Panc1 (cell line): Measurements from ENCODE around the gene KIF26B. TPM values are rescaled to one million over a fixed set of nuclear protein-coding genes. Genes with fewer than 3 reads are reported as not detected.

ENCODE experiments used
- ATAC-seq: fragments of 200-7000 bp; cut with Tn5 transposase; 2 replicates; pipeline ENCODE4 v1.9.1; 2020; ENCODE audit warnings: mild to moderate bottlenecking, moderate library complexity
- BruUV-seq: library from RNA; stranded (reverse); fragments of 400-500 nt; replicated peaks from 2 replicates; lab custom pipeline; 2021; lab: Mats Ljungman, UMichigan
- CTCF ChIA-PET: fragments of 300-600 bp; sonication (Branson Sonifier 250); formaldehyde crosslinking; loops from one replicate; lab custom pipeline; 2022; ENCODE audit warnings: antibody characterized with exemption; lab: Charles Lee
- POLR2A ChIA-PET: fragments of 300-600 bp; sonication (Branson Sonifier 250); formaldehyde crosslinking; loops from one replicate; lab custom pipeline; 2022; ENCODE audit warnings: antibody characterized with exemption; lab: Charles Lee
- DNase-seq: peaks from one replicate; pipeline ENCODE4 v3.0.0-alpha.2; 2010; ENCODE audit warnings: low read depth, low spot score
- H3K27ac ChIP-seq: 2 replicates; pipeline ENCODE4 v1.5.1; 2011; ENCODE audit warnings: mild to moderate bottlenecking, low read length, inconsistent platforms
- H3K27me3 ChIP-seq: fragments of 200-500 bp; sonication (Bioruptor generic); 2 replicates; pipeline ENCODE4 v1.6.0; 2014; ENCODE audit warnings: low read length, inconsistent platforms; ENCODE audit not compliant: control insufficient read depth, insufficient read depth
- H3K36me3 ChIP-seq: fragments of 200-500 bp; sonication (Bioruptor generic); 2 replicates; pipeline ENCODE4 v1.5.1; 2014; ENCODE audit warnings: inconsistent platforms, mild to moderate bottlenecking, low read length, moderate library complexity; ENCODE audit not compliant: control insufficient read depth, insufficient read depth
- H3K4me1 ChIP-seq: 2 replicates; pipeline ENCODE4 v1.5.1; 2011; ENCODE audit warnings: inconsistent platforms, mild to moderate bottlenecking, low read length, moderate library complexity; ENCODE audit not compliant: control insufficient read depth, insufficient read depth
- H3K4me3 ChIP-seq, 2 experiments: 2 replicates each; pipeline ENCODE4 v1.5.1; 2011 to 2012; ENCODE audit warnings: low read depth in 2 of 2, low read length in 2 of 2, mild to moderate bottlenecking in 2 of 2, inconsistent platforms in 1 of 2, moderate library complexity in 1 of 2
- H3K9me3 ChIP-seq: fragments of 200-500 bp; sonication (Bioruptor generic); 2 replicates; pipeline ENCODE4 v1.5.1; 2014; ENCODE audit warnings: low read depth, mild to moderate bottlenecking, inconsistent platforms, low read length, moderate library complexity; ENCODE audit not compliant: control insufficient read depth, insufficient read depth
- CTCF ChIP-seq: fragments of 450-650 bp; IDR thresholded peaks from 2 replicates; pipeline ENCODE4 v1.5.1; 2017; ENCODE audit warnings: mild to moderate bottlenecking
- POLR2AphosphoS5 ChIP-seq: IDR thresholded peaks from 2 replicates; pipeline ENCODE4 v1.6.1; 2012; ENCODE audit warnings: mild to moderate bottlenecking, low read depth, low read length, moderate library complexity
- REST ChIP-seq, 2 experiments: IDR thresholded peaks; 2 replicates each; pipeline ENCODE4 v1.6.1; 2011 to 2012; ENCODE audit warnings: low read depth in 2 of 2, control low read depth in 1 of 2, low read length in 1 of 2, mild to moderate bottlenecking in 1 of 2, moderate library complexity in 1 of 2; ENCODE audit not compliant: insufficient read depth in 1 of 2
- SIN3A ChIP-seq: IDR thresholded peaks from 2 replicates; pipeline ENCODE4 v1.6.1; 2012; ENCODE audit warnings: low read depth, mild to moderate bottlenecking, low read length, moderate library complexity, borderline replicate concordance; ENCODE audit not compliant: insufficient read depth
- TCF7L2 ChIP-seq: IDR thresholded peaks from 2 replicates; pipeline ENCODE4 v1.6.1; 2011; ENCODE audit warnings: mild to moderate bottlenecking, low read depth, low read length, inconsistent platforms
- in situ Hi-C: cut with HindIII; loops from 2 replicates; pipeline ENCODE4 v1.10.0; 2016; ENCODE audit warnings: low sequenced_read_pairs, low pct_unique_long_range_greater_than_20kb
- intact Hi-C: fragments of 100-400 bp; cut with micrococcal nuclease; formaldehyde crosslinking; loops from one replicate; pipeline ENCODE4 v1.10.0; 2022; ENCODE audit not compliant: unreplicated experiment
- total RNA-seq: library from RNA; stranded (reverse); gene quantifications from one replicate; pipeline ENCODE4 v1.2.1, GENCODE V29; 2021; ENCODE audit not compliant: unreplicated experiment

Gene KIF26B
- total RNA-seq, 1 experiment from 2014 or later = 0.33 TPM

- H3K27me3 ChIP-seq = no peaks in the 10 kb centered on the region
- BruUV-seq = no TSS peak
- no peaks in the 10 kb centered on the region for H3K36me3 ChIP-seq
- H3K4me3 ChIP-seq = no peak overlapping the region
- in situ Hi-C loops = no loop called here
- no peak overlapping the region for H3K27ac ChIP-seq
- no peaks in the 10 kb centered on the region for H3K9me3 ChIP-seq
- DNase-seq = no peak
- ATAC-seq = no peak
- POLR2A ChIA-PET = no interaction called here
- intact Hi-C loops = no loop called here
- no peaks in the 10 kb centered on the region; the same call in 1 of the 2 replicates for H3K4me1 ChIP-seq
- CTCF ChIA-PET = no interaction called here
- TF ChIP-seq REST (IDR thresholded peaks at IDR 0.05; ENCODE audit: insufficient read depth in 1 of 2, low read depth in 2 of 2, low read length in 1 of 2) (no peak), SIN3A (no peak), POLR2AphosphoS5 (no peak), CTCF (no peak), TCF7L2 (no peak)
These were observed 44.4 kb upstream of the KIF26B start for GRCh38 chr1:245110406-245110805.

- in situ Hi-C loops = no loop called here
- TF ChIP-seq CTCF = no peak
- no peak for TF ChIP-seq TCF7L2
- TF ChIP-seq SIN3A = no peak
- no peak for TF ChIP-seq REST (IDR thresholded peaks at IDR 0.05; ENCODE audit: insufficient read depth in 1 of 2, low read depth in 2 of 2, low read length in 1 of 2)
- no peak for TF ChIP-seq POLR2AphosphoS5
- Histone ChIP-seq H3K4me1 (no peaks in the 10 kb centered on the region; the same call in 1 of the 2 replicates), H3K9me3 (no peaks in the 10 kb centered on the region), H3K4me3 (no peak overlapping the region), H3K27ac (no peak overlapping the region), H3K27me3 (no peaks in the 10 kb centered on the region), H3K36me3 (no peaks in the 10 kb centered on the region)
- ChIA-PET POLR2A (no interaction called here), CTCF (no interaction called here)
- BruUV-seq = no TSS peak
- DNase-seq = no peak
- intact Hi-C loops = no loop called here
- no peak for ATAC-seq
These were observed 43.7 kb upstream of the KIF26B start for GRCh38 chr1:245111073-245111472.
